Measurements from ENCODE around the gene TMED1. TPM values are rescaled to one million over a fixed set of nuclear protein-coding genes. Genes with fewer than 3 reads are reported as not detected.

TMED1 gene
- total RNA-seq, 1 donor from 2014 or later, result 27.0 TPM

DNA sequence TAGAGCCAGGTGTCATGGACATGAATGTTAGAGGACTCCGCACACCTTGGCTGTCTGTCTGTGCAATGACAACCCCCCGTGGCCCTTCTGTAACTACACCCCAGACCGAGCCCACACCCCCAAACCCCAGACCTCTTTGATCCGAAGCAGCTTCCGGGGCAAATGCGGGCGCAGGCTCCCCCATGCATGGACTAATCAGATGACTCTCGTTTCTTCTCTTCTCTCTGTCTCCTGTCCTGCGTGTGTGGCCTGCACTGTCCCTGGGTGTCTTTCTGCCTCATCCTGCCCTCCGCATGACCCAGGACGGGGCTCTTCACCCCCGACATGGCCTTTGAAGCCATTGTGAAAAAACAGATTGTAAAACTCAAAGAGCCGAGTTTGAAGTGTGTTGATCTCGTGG, 38.9 kb downstream of the TMED1 start:
- no peak overlapping the region for H2AFZ ChIP-seq (ENCODE audit: low read depth, low read length)
- no peak for DNase-seq (ENCODE audit: low read depth)
- Mint-ChIP-seq H3K27me3 (ENCODE audit: low read depth, unreplicated experiment) (no peaks in the 10 kb centered on the region), H3K4me1 (ENCODE audit: low read depth, unreplicated experiment) (no peaks in the 10 kb centered on the region), H3K36me3 (ENCODE audit: low read depth, unreplicated experiment) (peaks cover 4% of the 10 kb centered on the region), H3K4me3 (ENCODE audit: unreplicated experiment) (no peak overlapping the region), H3K9me3 (ENCODE audit: unreplicated experiment) (no peaks in the 10 kb centered on the region), H3K27ac (ENCODE audit: unreplicated experiment) (no peak overlapping the region)
- no peak overlapping the region for H3K4me2 ChIP-seq (ENCODE audit: low read length)
- H3K36me3 ChIP-seq (ENCODE audit: insufficient read depth, low read length), result peaks cover 24% of the 10 kb centered on the region
- no peaks in the 10 kb centered on the region for H4K20me1 ChIP-seq (ENCODE audit: insufficient read depth, low read length)
- H3K9me3 ChIP-seq (ENCODE audit: insufficient read depth, low read depth, low read length), result no peaks in the 10 kb centered on the region
- no peaks in the 10 kb centered on the region for H3K79me2 ChIP-seq (ENCODE audit: insufficient read depth, low read length)
- no peaks in the 10 kb centered on the region for H3K4me1 ChIP-seq (ENCODE audit: insufficient read depth, low read length)
- no peak overlapping the region for H3K9ac ChIP-seq (ENCODE audit: low read length)
- H3K27ac ChIP-seq (ENCODE audit: low read depth, low read length), result no peak overlapping the region
- no peak overlapping the region for H3K4me3 ChIP-seq (ENCODE audit: insufficient read depth, low read depth, low read length)
- H3K27me3 ChIP-seq (ENCODE audit: insufficient read depth, low read length), result no peaks in the 10 kb centered on the region
- FAIRE-seq, result no peak
- TF ChIP-seq EZH2 (IDR thresholded peaks at IDR 0.05; ENCODE audit: insufficient read depth, low read length), result no peak
- TF ChIP-seq, protein P1, sequence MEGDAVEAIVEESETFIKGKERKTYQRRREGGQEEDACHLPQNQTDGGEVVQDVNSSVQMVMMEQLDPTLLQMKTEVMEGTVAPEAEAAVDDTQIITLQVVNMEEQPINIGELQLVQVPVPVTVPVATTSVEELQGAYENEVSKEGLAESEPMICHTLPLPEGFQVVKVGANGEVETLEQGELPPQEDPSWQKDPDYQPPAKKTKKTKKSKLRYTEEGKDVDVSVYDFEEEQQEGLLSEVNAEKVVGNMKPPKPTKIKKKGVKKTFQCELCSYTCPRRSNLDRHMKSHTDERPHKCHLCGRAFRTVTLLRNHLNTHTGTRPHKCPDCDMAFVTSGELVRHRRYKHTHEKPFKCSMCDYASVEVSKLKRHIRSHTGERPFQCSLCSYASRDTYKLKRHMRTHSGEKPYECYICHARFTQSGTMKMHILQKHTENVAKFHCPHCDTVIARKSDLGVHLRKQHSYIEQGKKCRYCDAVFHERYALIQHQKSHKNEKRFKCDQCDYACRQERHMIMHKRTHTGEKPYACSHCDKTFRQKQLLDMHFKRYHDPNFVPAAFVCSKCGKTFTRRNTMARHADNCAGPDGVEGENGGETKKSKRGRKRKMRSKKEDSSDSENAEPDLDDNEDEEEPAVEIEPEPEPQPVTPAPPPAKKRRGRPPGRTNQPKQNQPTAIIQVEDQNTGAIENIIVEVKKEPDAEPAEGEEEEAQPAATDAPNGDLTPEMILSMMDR (IDR thresholded peaks at IDR 0.05; ENCODE audit: insufficient read depth, low read depth, low read length), result no peak

GRCh38 chr19:10796653-10797052, 39.4 kb downstream of the TMED1 start:
- H4K20me1 ChIP-seq (ENCODE audit: insufficient read depth, low read length), result no peaks in the 10 kb centered on the region
- no peak overlapping the region for H3K4me3 ChIP-seq (ENCODE audit: insufficient read depth, low read depth, low read length)
- no peaks in the 10 kb centered on the region for H3K27me3 ChIP-seq (ENCODE audit: insufficient read depth, low read length)
- no peaks in the 10 kb centered on the region for H3K4me1 ChIP-seq (ENCODE audit: insufficient read depth, low read length)
- Mint-ChIP-seq H3K9me3 (ENCODE audit: unreplicated experiment) (no peaks in the 10 kb centered on the region), H3K4me1 (ENCODE audit: low read depth, unreplicated experiment) (no peaks in the 10 kb centered on the region), H3K27ac (ENCODE audit: unreplicated experiment) (no peak overlapping the region), H3K36me3 (ENCODE audit: low read depth, unreplicated experiment) (peaks cover 5% of the 10 kb centered on the region), H3K27me3 (ENCODE audit: low read depth, unreplicated experiment) (no peaks in the 10 kb centered on the region), H3K4me3 (ENCODE audit: unreplicated experiment) (no peak overlapping the region)
- no peaks in the 10 kb centered on the region for H3K79me2 ChIP-seq (ENCODE audit: insufficient read depth, low read length)
- peaks cover 24% of the 10 kb centered on the region for H3K36me3 ChIP-seq (ENCODE audit: insufficient read depth, low read length)
- TF ChIP-seq, protein P1 (IDR thresholded peaks at IDR 0.05; ENCODE audit: insufficient read depth, low read depth, low read length), result no peak
- no peak for TF ChIP-seq EZH2 (IDR thresholded peaks at IDR 0.05; ENCODE audit: insufficient read depth, low read length)
- no peaks in the 10 kb centered on the region for H3K9me3 ChIP-seq (ENCODE audit: insufficient read depth, low read depth, low read length)
- no peak overlapping the region for H3K9ac ChIP-seq (ENCODE audit: low read length)
- DNase-seq (ENCODE audit: low read depth), result no peak
- H2AFZ ChIP-seq (ENCODE audit: low read depth, low read length), result no peak overlapping the region
- no peak overlapping the region for H3K27ac ChIP-seq (ENCODE audit: low read depth, low read length)
- no peak overlapping the region for H3K4me2 ChIP-seq (ENCODE audit: low read length)
- no peak for FAIRE-seq

DNA sequence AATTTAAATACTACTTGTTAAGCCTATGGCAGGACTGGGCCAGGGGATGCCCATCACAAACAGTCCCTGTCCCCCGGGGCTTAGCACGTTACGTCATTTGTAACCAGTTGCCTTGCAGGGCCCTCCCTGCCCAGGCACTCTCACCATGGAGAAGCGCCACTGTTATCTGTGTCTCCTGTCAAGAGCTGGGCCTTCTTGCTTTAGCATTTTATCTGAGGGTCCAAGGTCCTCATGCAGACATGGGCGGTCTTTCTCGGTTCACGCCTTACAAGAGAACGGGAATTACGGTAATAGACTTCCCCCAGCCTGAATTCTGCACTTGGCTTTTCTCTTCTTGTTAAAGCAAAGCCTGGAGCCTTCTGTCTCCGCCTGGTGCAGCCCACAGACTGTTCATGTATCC, 46.1 kb downstream of the TMED1 start:
- Histone ChIP-seq H3K79me2 (ENCODE audit: insufficient read depth, low read length) (no peaks in the 10 kb centered on the region), H3K4me3 (ENCODE audit: insufficient read depth, low read depth, low read length) (no peak overlapping the region), H3K4me2 (ENCODE audit: low read length) (no peak overlapping the region), H3K36me3 (ENCODE audit: insufficient read depth, low read length) (peaks cover 24% of the 10 kb centered on the region), H3K9ac (ENCODE audit: low read length) (no peak overlapping the region), H4K20me1 (ENCODE audit: insufficient read depth, low read length) (peaks cover 5% of the 10 kb centered on the region), H3K27ac (ENCODE audit: low read depth, low read length) (no peak overlapping the region), H3K27me3 (ENCODE audit: insufficient read depth, low read length) (no peaks in the 10 kb centered on the region), H3K9me3 (ENCODE audit: insufficient read depth, low read depth, low read length) (no peaks in the 10 kb centered on the region), H3K4me1 (ENCODE audit: insufficient read depth, low read length) (no peaks in the 10 kb centered on the region), H2AFZ (ENCODE audit: low read depth, low read length) (no peak overlapping the region)
- no peak for TF ChIP-seq EZH2 (IDR thresholded peaks at IDR 0.05; ENCODE audit: insufficient read depth, low read length)
- TF ChIP-seq, protein P1 (IDR thresholded peaks at IDR 0.05; ENCODE audit: insufficient read depth, low read depth, low read length), result no peak
- H3K27ac Mint-ChIP-seq (ENCODE audit: unreplicated experiment), result no peak overlapping the region
- no peak for FAIRE-seq
- H3K4me3 Mint-ChIP-seq (ENCODE audit: unreplicated experiment), result no peak overlapping the region
- H3K4me1 Mint-ChIP-seq (ENCODE audit: low read depth, unreplicated experiment), result no peaks in the 10 kb centered on the region
- no peaks in the 10 kb centered on the region for H3K9me3 Mint-ChIP-seq (ENCODE audit: unreplicated experiment)
- no peaks in the 10 kb centered on the region for H3K27me3 Mint-ChIP-seq (ENCODE audit: low read depth, unreplicated experiment)
- peaks cover 19% of the 10 kb centered on the region for H3K36me3 Mint-ChIP-seq (ENCODE audit: low read depth, unreplicated experiment)
- no peak for DNase-seq (ENCODE audit: low read depth)

Measured in astrocyte (in vitro differentiated cells and primary cell).